Hepatocyte (in vitro differentiated cells): ENCODE data around the gene AGA.

Source experiments
- CTCF ChIP-seq: fragments of 200-600 bp; sonication (generic); IDR thresholded peaks from 2 replicates; pipeline ENCODE4 v1.5.1; 2016; ENCODE audit warnings: antibody characterized with exemption, mild to moderate bottlenecking; ENCODE audit not compliant: poor library complexity
- EZH2 ChIP-seq: fragments of 200-600 bp; sonication (generic); IDR thresholded peaks from 2 replicates; pipeline ENCODE4 v1.6.1; 2016; ENCODE audit warnings: antibody characterized with exemption, mild to moderate bottlenecking, borderline replicate concordance

GRCh38 chr4:177403746-177404145 is 38.5 kb downstream of the AGA start:
- TF ChIP-seq CTCF = no peak
- TF ChIP-seq EZH2 = no peak
